WTC11 (cell line): ENCODE results near the gene NEK5. TPM values are rescaled to one million over a fixed set of nuclear protein-coding genes. Genes with fewer than 3 reads are reported as not detected.

ENCODE experiments used
- ATAC-seq: fragments of 200-7000 bp; cut with Tn5 transposase; 2 replicates; pipeline ENCODE4 v1.10.0; 2021; ENCODE audit warnings: mild to moderate bottlenecking, moderate library complexity
- CTCF ChIA-PET: fragments of 300-600 bp; sonication (Branson Sonifier 250); formaldehyde crosslinking; loops from one replicate; lab custom pipeline; 2021; ENCODE audit warnings: antibody characterized with exemption; lab: Charles Lee
- POLR2A ChIA-PET: fragments of 350-600 bp; sonication (Branson Sonifier 250); formaldehyde crosslinking; loops from one replicate; lab custom pipeline; 2021; ENCODE audit warnings: antibody characterized with exemption; lab: Charles Lee
- DNase-seq: peaks from one replicate; pipeline ENCODE4 v3.0.0; 2021; ENCODE audit warnings: low spot score
- H3K27ac Mint-ChIP-seq: 2 replicates; pipeline ENCODE4 v1.8.0; 2021; ENCODE audit warnings: mixed read lengths
- H3K27me3 Mint-ChIP-seq: 2 replicates; pipeline ENCODE4 v1.8.0; 2021; ENCODE audit warnings: low read depth, mild to moderate bottlenecking, moderate library complexity, mixed read lengths
- H3K36me3 Mint-ChIP-seq: 2 replicates; pipeline ENCODE4 v1.8.0; 2021; ENCODE audit warnings: mixed read lengths
- H3K4me1 Mint-ChIP-seq: 2 replicates; pipeline ENCODE4 v1.8.0; 2022; ENCODE audit warnings: mixed read lengths
- H3K4me3 Mint-ChIP-seq: 2 replicates; pipeline ENCODE4 v1.8.0; 2021; ENCODE audit warnings: mild to moderate bottlenecking, moderate library complexity, mixed read lengths
- H3K9me3 Mint-ChIP-seq: 2 replicates; pipeline ENCODE4 v1.8.0; 2021; ENCODE audit warnings: mixed read lengths
- ATF2 ChIP-seq: sonication (generic); formaldehyde crosslinking; IDR thresholded peaks from 2 replicates; pipeline ENCODE4 v1.8.1; 2022; ENCODE audit warnings: low read depth, missing genetic modification reagents, borderline replicate concordance
- CREB1 ChIP-seq: sonication (generic); formaldehyde crosslinking; IDR thresholded peaks from 2 replicates; pipeline ENCODE4 v1.8.0; 2023; ENCODE audit warnings: mild to moderate bottlenecking, missing genetic modification reagents
- EMX1 ChIP-seq: fragments of 250-450 bp; sonication (Bioruptor Pico); IDR thresholded peaks from 2 replicates; pipeline ENCODE4 v1.8.0; 2021; ENCODE audit warnings: mild to moderate bottlenecking
- ETV6 ChIP-seq: sonication (generic); formaldehyde crosslinking; IDR thresholded peaks from 2 replicates; pipeline ENCODE4 v1.8.1; 2022; ENCODE audit warnings: mild to moderate bottlenecking, missing genetic modification reagents
- FOXJ3 ChIP-seq: sonication (generic); formaldehyde crosslinking; IDR thresholded peaks from 2 replicates; pipeline ENCODE4 v1.9.0; 2021; ENCODE audit warnings: missing genetic modification reagents, mild to moderate bottlenecking, borderline replicate concordance
- GTF2I ChIP-seq: fragments of 250-450 bp; sonication (Bioruptor Pico); conservative IDR thresholded peaks from 2 replicates; pipeline ENCODE4 v1.4.0; 2021; ENCODE audit warnings: mild to moderate bottlenecking
- NFE2L1 ChIP-seq: sonication (generic); formaldehyde crosslinking; IDR thresholded peaks from 2 replicates; pipeline ENCODE4 v1.8.1; 2023; ENCODE audit warnings: missing genetic modification reagents
- PRDM15 ChIP-seq: sonication (generic); formaldehyde crosslinking; IDR thresholded peaks from 2 replicates; pipeline ENCODE4 v1.8.0; 2022; ENCODE audit warnings: missing genetic modification reagents
- SMAD3 ChIP-seq: sonication (generic); formaldehyde crosslinking; IDR thresholded peaks from 2 replicates; pipeline ENCODE4 v1.8.0; 2022; ENCODE audit warnings: missing genetic modification reagents, mild to moderate bottlenecking, borderline replicate concordance
- TP53 ChIP-seq: sonication (generic); formaldehyde crosslinking; IDR thresholded peaks from 2 replicates; pipeline ENCODE4 v1.8.1; 2023; ENCODE audit warnings: mild to moderate bottlenecking, missing genetic modification reagents
- ZBTB43 ChIP-seq: sonication (generic); formaldehyde crosslinking; IDR thresholded peaks from 2 replicates; pipeline ENCODE4 v1.8.1; 2023; ENCODE audit warnings: mild to moderate bottlenecking, missing genetic modification reagents
- total RNA-seq: library from RNA; stranded (reverse); gene quantifications from 3 replicates; pipeline ENCODE4 v1.2.3, GENCODE V29; 2021
- TF ChIP-seq, protein P1 (sequence below): sonication (generic); formaldehyde crosslinking; IDR thresholded peaks from 2 replicates; pipeline ENCODE4 v1.8.0; 2022; ENCODE audit warnings: mild to moderate bottlenecking, missing genetic modification reagents
- TF ChIP-seq, protein P2 (sequence below): sonication (generic); formaldehyde crosslinking; IDR thresholded peaks from 2 replicates; pipeline ENCODE4 v1.8.0; 2022; ENCODE audit warnings: mild to moderate bottlenecking, missing genetic modification reagents

The NEK5 gene
- total RNA-seq, 1 experiment from 2014 or later, result 0.55 TPM

DNA sequence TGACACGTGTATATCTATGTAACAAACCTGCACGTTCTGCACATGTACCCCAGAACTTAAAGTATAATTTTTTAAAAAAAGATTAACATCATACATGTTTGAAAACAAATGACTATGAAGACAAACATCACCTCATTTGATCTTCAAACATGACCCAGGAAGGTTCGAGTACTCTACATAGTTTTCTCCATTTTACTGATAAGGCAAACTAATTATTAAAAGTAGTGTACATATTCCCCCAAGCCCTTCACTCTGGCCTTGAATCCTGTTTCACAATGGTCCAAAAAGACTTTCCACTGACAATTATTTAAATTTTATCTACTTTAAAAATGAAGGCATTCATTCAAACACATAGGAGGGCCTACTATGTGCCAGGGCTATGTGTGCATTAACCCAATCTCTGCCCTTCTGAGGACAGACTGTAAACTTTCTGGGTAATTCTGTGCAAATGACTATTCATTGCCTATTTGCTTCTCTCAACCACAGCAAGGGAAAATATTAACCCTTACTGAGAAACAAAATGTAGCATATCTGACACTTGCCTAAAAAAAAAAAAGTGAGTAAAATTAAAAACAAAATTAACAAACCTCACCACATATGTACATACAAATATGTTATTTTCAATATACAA is 139.8 kb downstream of the NEK5 start:
- no peak for TF ChIP-seq NFE2L1 (CRISPR knock-in tag)
- TF ChIP-seq TP53 (CRISPR knock-in tag), result no peak
- no peak for TF ChIP-seq GTF2I
- no peak for TF ChIP-seq CREB1
- TF ChIP-seq, protein P1, sequence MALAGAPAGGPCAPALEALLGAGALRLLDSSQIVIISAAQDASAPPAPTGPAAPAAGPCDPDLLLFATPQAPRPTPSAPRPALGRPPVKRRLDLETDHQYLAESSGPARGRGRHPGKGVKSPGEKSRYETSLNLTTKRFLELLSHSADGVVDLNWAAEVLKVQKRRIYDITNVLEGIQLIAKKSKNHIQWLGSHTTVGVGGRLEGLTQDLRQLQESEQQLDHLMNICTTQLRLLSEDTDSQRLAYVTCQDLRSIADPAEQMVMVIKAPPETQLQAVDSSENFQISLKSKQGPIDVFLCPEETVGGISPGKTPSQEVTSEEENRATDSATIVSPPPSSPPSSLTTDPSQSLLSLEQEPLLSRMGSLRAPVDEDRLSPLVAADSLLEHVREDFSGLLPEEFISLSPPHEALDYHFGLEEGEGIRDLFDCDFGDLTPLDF (CRISPR knock-in tag), result no peak
- no peak for TF ChIP-seq PRDM15 (CRISPR knock-in tag)
- TF ChIP-seq ZBTB43 (CRISPR knock-in tag), result no peak
- TF ChIP-seq, protein P2, sequence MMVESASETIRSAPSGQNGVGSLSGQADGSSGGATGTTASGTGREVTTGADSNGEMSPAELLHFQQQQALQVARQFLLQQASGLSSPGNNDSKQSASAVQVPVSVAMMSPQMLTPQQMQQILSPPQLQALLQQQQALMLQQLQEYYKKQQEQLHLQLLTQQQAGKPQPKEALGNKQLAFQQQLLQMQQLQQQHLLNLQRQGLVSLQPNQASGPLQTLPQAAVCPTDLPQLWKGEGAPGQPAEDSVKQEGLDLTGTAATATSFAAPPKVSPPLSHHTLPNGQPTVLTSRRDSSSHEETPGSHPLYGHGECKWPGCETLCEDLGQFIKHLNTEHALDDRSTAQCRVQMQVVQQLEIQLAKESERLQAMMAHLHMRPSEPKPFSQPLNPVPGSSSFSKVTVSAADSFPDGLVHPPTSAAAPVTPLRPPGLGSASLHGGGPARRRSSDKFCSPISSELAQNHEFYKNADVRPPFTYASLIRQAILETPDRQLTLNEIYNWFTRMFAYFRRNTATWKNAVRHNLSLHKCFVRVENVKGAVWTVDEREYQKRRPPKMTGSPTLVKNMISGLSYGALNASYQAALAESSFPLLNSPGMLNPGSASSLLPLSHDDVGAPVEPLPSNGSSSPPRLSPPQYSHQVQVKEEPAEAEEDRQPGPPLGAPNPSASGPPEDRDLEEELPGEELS (CRISPR knock-in tag), result no peak
- no peak for TF ChIP-seq SMAD3 (CRISPR knock-in tag)
- no peak for TF ChIP-seq FOXJ3 (CRISPR knock-in tag)
- TF ChIP-seq EMX1 (CRISPR knock-in tag), result no peak
- no peak for TF ChIP-seq ETV6 (CRISPR knock-in tag)
- no peak for TF ChIP-seq ATF2 (CRISPR knock-in tag)
- DNase-seq, result no peak
- no peak overlapping the region for H3K27ac Mint-ChIP-seq
- CTCF ChIA-PET, result no interaction called here
- H3K36me3 Mint-ChIP-seq, result peaks cover 4% of the 10 kb centered on the region; the same call in 1 of the 2 replicates
- peaks cover 5% of the 10 kb centered on the region; the same call in 1 of the 2 replicates for H3K27me3 Mint-ChIP-seq
- H3K9me3 Mint-ChIP-seq, result peaks cover 31% of the 10 kb centered on the region
- POLR2A ChIA-PET, result no interaction called here
- no peaks in the 10 kb centered on the region for H3K4me1 Mint-ChIP-seq
- no peak for ATAC-seq
- H3K4me3 Mint-ChIP-seq, result no peak overlapping the region

Other genes starting within 250 kb of the NEK5 start
- 10.2 to 11.8 TPM (median 11.6 TPM) in 3 replicates for gene ATP7B, start 117.6 kb downstream of the NEK5 start, total RNA-seq
- 35.9 to 40.6 TPM (median 38.9 TPM) in 3 replicates for gene ALG11, start 116.7 kb downstream of the NEK5 start, total RNA-seq
- gene UTP14C, start 104.4 kb downstream of the NEK5 start, total RNA-seq, result 18.5 to 20.5 TPM (median 19.2 TPM) in 3 replicates
- gene NEK3, start 30.5 kb upstream of the NEK5 start, total RNA-seq, result 27.8 to 33.3 TPM (median 30.0 TPM) in 3 replicates